GM12878 (cell line): ENCODE data around the gene AP3D1. TPM values are rescaled to one million over a fixed set of nuclear protein-coding genes. Genes with fewer than 3 reads are reported as not detected.

Experiments used
- ATAC-seq: fragments of 200-7000 bp; cut with Tn5 transposase; 3 replicates; pipeline ENCODE4 v1.9.1; 2020; ENCODE audit warnings: mild to moderate bottlenecking, moderate library complexity
- BruUV-seq: library from RNA; stranded (reverse); fragments of 400-500 nt; replicated peaks from 2 replicates; lab custom pipeline; 2021; lab: Mats Ljungman, UMichigan
- CTCF ChIA-PET: fragments of 300-600 bp; sonication (Branson Sonifier 250); formaldehyde crosslinking; extraction: SDS; loops from one replicate; lab custom pipeline; 2021; ENCODE audit warnings: inconsistent platforms; lab: Yijun Ruan, JAX
- POLR2A ChIA-PET: fragments of 350-600 bp; formaldehyde crosslinking; extraction: SDS; loops from one replicate; lab custom pipeline; 2021; ENCODE audit warnings: inconsistent platforms; lab: Charles Lee
- RAD21 ChIA-PET: fragments of 300-600 bp; sonication (Branson Sonifier 250); formaldehyde crosslinking; loops from one replicate; lab custom pipeline; 2023; ENCODE audit warnings: antibody characterized with exemption; ENCODE audit not compliant: unreplicated experiment; lab: Charles Lee
- SMC1A ChIA-PET: fragments of 300-600 bp; sonication (Branson Sonifier 250); formaldehyde crosslinking; loops from one replicate; lab custom pipeline; 2023; ENCODE audit not compliant: unreplicated experiment, uncharacterized antibody; lab: Charles Lee
- DNase-seq: peaks from one replicate; pipeline ENCODE4 v3.0.0-alpha.2; 2011; ENCODE audit warnings: low read depth, low spot score
- FAIRE-seq: peaks from 3 replicates; lab custom pipeline; 2011; peaks lifted over from hg19 to GRCh38; lab: Jason Lieb, UNC
- H2AFZ ChIP-seq: 2 replicates; pipeline ENCODE4 v1.6.0; 2011; ENCODE audit warnings: low read depth, low read length, control low read depth; ENCODE audit not compliant: control insufficient read depth
- H3K27ac ChIP-seq: 2 replicates; pipeline ENCODE4 v1.5.1; 2011; ENCODE audit warnings: control low read depth; ENCODE audit not compliant: control insufficient read depth, insufficient read depth
- H3K27me3 ChIP-seq, 2 experiments: replicated peaks in 1 of 2; 2 replicates each; pipeline versions ENCODE4 v1.6.0 to v1.6.1; 2011; ENCODE audit warnings: low read length in 1 of 2; ENCODE audit not compliant: control insufficient read depth in 2 of 2, insufficient read depth in 2 of 2
- H3K36me3 ChIP-seq, 2 experiments: 2 replicates each; pipeline ENCODE4 v1.5.1; 2011; ENCODE audit warnings: low read length in 1 of 2; ENCODE audit not compliant: control insufficient read depth in 2 of 2, insufficient read depth in 2 of 2
- H3K4me1 ChIP-seq: 2 replicates; pipeline ENCODE4 v1.6.1; 2011; ENCODE audit warnings: mild to moderate bottlenecking, low read length, moderate library complexity, mixed read lengths; ENCODE audit not compliant: control insufficient read depth, insufficient read depth
- H3K4me2 ChIP-seq: 2 replicates; pipeline ENCODE4 v1.6.0; 2011; ENCODE audit warnings: control low read depth; ENCODE audit not compliant: control insufficient read depth, insufficient read depth
- H3K4me3 ChIP-seq: fragments of 200-600 bp; sonication (generic); 2 replicates; pipeline ENCODE4 v1.5.1; 2016
- H3K79me2 ChIP-seq: 2 replicates; pipeline ENCODE4 v1.6.0; 2011; ENCODE audit warnings: low read length; ENCODE audit not compliant: control insufficient read depth, insufficient read depth
- H3K9ac ChIP-seq: 2 replicates; pipeline ENCODE4 v1.8.0; 2011; ENCODE audit warnings: low read length, control low read depth, mixed read lengths; ENCODE audit not compliant: control insufficient read depth, insufficient read depth
- H3K9me3 ChIP-seq: replicated peaks from 3 replicates; pipeline ENCODE4 v1.5.1; 2011; ENCODE audit warnings: mild to moderate bottlenecking, low read length; ENCODE audit not compliant: control insufficient read depth, insufficient read depth
- H4K20me1 ChIP-seq: 2 replicates; pipeline ENCODE4 v1.6.0; 2011; ENCODE audit not compliant: control insufficient read depth, insufficient read depth
- BMI1 ChIP-seq: fragments of 450-650 bp; IDR thresholded peaks from 2 replicates; pipeline ENCODE4 v1.6.1; 2016; ENCODE audit warnings: mild to moderate bottlenecking, moderate library complexity, borderline replicate concordance
- IRF4 ChIP-seq: IDR thresholded peaks from 2 replicates; pipeline ENCODE4 v1.6.1; 2011; ENCODE audit warnings: low read depth, low read length
- IRF5 ChIP-seq: fragments of 450-650 bp; IDR thresholded peaks from 2 replicates; pipeline ENCODE4 v1.6.1; 2017; ENCODE audit warnings: borderline replicate concordance
- MEF2A ChIP-seq: IDR thresholded peaks from 2 replicates; pipeline ENCODE4 v1.6.1; 2011; ENCODE audit warnings: low read depth, mild to moderate bottlenecking, low read length, moderate library complexity; ENCODE audit not compliant: insufficient read depth
- POLR2AphosphoS5 ChIP-seq: IDR thresholded peaks from 2 replicates; pipeline ENCODE4 v1.6.1; 2011; ENCODE audit warnings: mild to moderate bottlenecking, low read length, inconsistent platforms
- RAD51 ChIP-seq: fragments of 450-650 bp; IDR thresholded peaks from 2 replicates; pipeline ENCODE4 v1.6.1; 2016; ENCODE audit warnings: moderate library complexity, mild to moderate bottlenecking, inconsistent platforms
- RBBP5 ChIP-seq: fragments of 200-600 bp; sonication (generic); conservative IDR thresholded peaks from 2 replicates; pipeline ENCODE4 v1.6.1; 2016
- RCOR1 ChIP-seq: conservative IDR thresholded peaks from 2 replicates; pipeline ENCODE4 v1.6.1; 2012; ENCODE audit warnings: low read depth, low read length, improper control_type of control experiment
- RFX5 ChIP-seq: IDR thresholded peaks from 2 replicates; pipeline ENCODE4 v1.6.1; 2011; ENCODE audit warnings: low read depth, low read length, improper control_type of control experiment
- USF1 ChIP-seq: IDR thresholded peaks from 2 replicates; pipeline ENCODE4 v1.6.1; 2011; ENCODE audit warnings: borderline replicate concordance, low read depth, mild to moderate bottlenecking, moderate library complexity, mixed read lengths, low read length; ENCODE audit not compliant: insufficient read depth; ENCODE audit errors: extremely low read length
- WGBS: methylation state at CpG from one replicate; pipeline ENCODE4 v1.1.6; 2016; ENCODE audit warnings: low lambda C conversion rate; ENCODE audit not compliant: insufficient replicate concordance, insufficient coverage; ENCODE audit errors: missing lambda C conversion rate; 5-methylcytosine and 5-hydroxymethylcytosine counted together
- in situ Hi-C: fragments of 300-500 bp; cut with MboI; formaldehyde crosslinking; loops from 9 replicates; pipeline ENCODE4 v1.14.3; 2018; ENCODE audit warnings: mixed read lengths
- intact Hi-C: fragments of 100-400 bp; cut with micrococcal nuclease; formaldehyde crosslinking; loops from one replicate; pipeline ENCODE4 v1.14.2; 2022; ENCODE audit not compliant: unreplicated experiment
- polyA plus RNA-seq, 11 experiments: library from polyadenylated mRNA; depleted of rRNA in 4 of 11; unstranded in 6 of 11; stranded (reverse) in 5 of 11; fragments of >200 nt; fragmentation: Nextera tagmentation in 4 of 11; fragmentation: Illumina TruSeq in 1 of 11; extraction: Ambion mirVana in 4 of 11; extraction: Trizol in 1 of 11; gene quantifications; 1 replicate in 1 of 11; 2 replicates in 10 of 11; pipeline versions ENCODE4 v1.2.1 to v1.2.3, GENCODE V29; 2011 to 2016; ENCODE audit warnings: inconsistent platforms in 2 of 11, missing spikeins in 2 of 11, low read depth in 1 of 11
- total RNA-seq, 4 experiments: library from RNA; depleted of rRNA in 3 of 4; stranded (reverse); fragments of >200 nt in 3 of 4; fragmentation: Illumina TruSeq in 1 of 4; extraction: Trizol in 1 of 4; gene quantifications; 2 replicates each; pipeline versions ENCODE4 v1.2.1 to v1.2.3, GENCODE V29; 2013 to 2021

Gene AP3D1
- total and polyA plus RNA-seq, 10 of the 15 experiments (the other 5 are each of a cell fraction or from before 2014, with no cell fraction given) = 1.5 to 108 (median 59.1) TPM

- Histone ChIP-seq H3K4me3 (no peak overlapping the region), H3K9ac (no peak overlapping the region), H3K27me3 (no peaks in the 10 kb centered on the region), H4K20me1 (no peaks in the 10 kb centered on the region), H3K4me1 (no peaks in the 10 kb centered on the region), H3K4me2 (no peak overlapping the region), H3K79me2 (no peaks in the 10 kb centered on the region), H3K9me3 (no peaks in the 10 kb centered on the region), H3K27ac (no peak overlapping the region), H2AFZ (no peak overlapping the region), H3K36me3 (peaks cover 12 to 78% of the 10 kb centered on the region in 2 experiments; a peak in 3 of 4 replicates)
- ChIA-PET POLR2A (no interaction called here), RAD21 (no interaction called here), SMC1A (no interaction called here), CTCF (no interaction called here)
- ATAC-seq (no peak), FAIRE-seq (no peak), DNase-seq (no peak)
- intact Hi-C loops = no loop called here
- in situ Hi-C loops = no loop called here
- no TSS peak for BruUV-seq
- TF ChIP-seq MEF2A (no peak), IRF5 (no peak), RBBP5 (no peak), IRF4 (no peak), RCOR1 (no peak), POLR2AphosphoS5 (no peak), USF1 (no peak), RFX5 (no peak), RAD51 (no peak), BMI1 (no peak)
- 94% methylated on average over 25 of the region's 25 CpGs for WGBS
Observed at GRCh38 chr19:2115324-2115723, 36.0 kb downstream of the AP3D1 start.
